ENCODE data around the gene RPS15.
"Not testable (repeated sequence)": the region's sequence is repeated elsewhere in the genome, so short reads cannot be mapped to it uniquely, and the experiment has no call there.

The RPS15 gene

GRCh38 chr19:1418951-1419738, 19.1 kb upstream of the RPS15 start:
- H3K4me3 ChIP-seq (ENCODE audit: low read depth, low read length) = no peak overlapping the region

GRCh38 chr19:1420085-1420484, 18.1 kb upstream of the RPS15 start:
- not testable (repeated sequence) for H3K4me3 ChIP-seq (ENCODE audit: low read depth, low read length)

GRCh38 chr19:1420590-1420989, 17.6 kb upstream of the RPS15 start:
- no peak overlapping the region for H3K4me3 ChIP-seq (ENCODE audit: low read depth, low read length)

GRCh38 chr19:1421218-1421957, 16.8 kb upstream of the RPS15 start:
- no peak overlapping the region for H3K4me3 ChIP-seq (ENCODE audit: low read depth, low read length)

GRCh38 chr19:1421958-1422305, 16.3 kb upstream of the RPS15 start:
- no peak overlapping the region for H3K4me3 ChIP-seq (ENCODE audit: low read depth, low read length)

GRCh38 chr19:1422360-1422759, 15.8 kb upstream of the RPS15 start:
- H3K4me3 ChIP-seq (ENCODE audit: low read depth, low read length) = no peak overlapping the region

GRCh38 chr19:1422943-1423342, 15.3 kb upstream of the RPS15 start:
- no peak overlapping the region for H3K4me3 ChIP-seq (ENCODE audit: low read depth, low read length)

- H3K4me3 ChIP-seq (ENCODE audit: low read depth, low read length) = no peak overlapping the region
Measured at GRCh38 chr19:1423436-1424191, 14.6 kb upstream of the RPS15 start.

GRCh38 chr19:1424192-1424955, 13.8 kb upstream of the RPS15 start:
- no peak overlapping the region for H3K4me3 ChIP-seq (ENCODE audit: low read depth, low read length)

GRCh38 chr19:1425102-1425837, 12.9 kb upstream of the RPS15 start:
- H3K4me3 ChIP-seq (ENCODE audit: low read depth, low read length) = no peak overlapping the region

- H3K4me3 ChIP-seq (ENCODE audit: low read depth, low read length) = no peak overlapping the region
Measured at GRCh38 chr19:1425902-1426301, 12.3 kb upstream of the RPS15 start.

- no peak overlapping the region for H3K4me3 ChIP-seq (ENCODE audit: low read depth, low read length)
Measured at GRCh38 chr19:1426736-1427135, 11.5 kb upstream of the RPS15 start.

- H3K4me3 ChIP-seq (ENCODE audit: low read depth, low read length) = no peak overlapping the region
Measured at GRCh38 chr19:1427221-1427920, 10.8 kb upstream of the RPS15 start.

GRCh38 chr19:1428738-1429391, 9.3 kb upstream of the RPS15 start:
- H3K4me3 ChIP-seq (ENCODE audit: low read depth, low read length) = no peak overlapping the region

- H3K4me3 ChIP-seq (ENCODE audit: low read depth, low read length) = no peak overlapping the region
Measured at GRCh38 chr19:1429750-1430149, 8.4 kb upstream of the RPS15 start.

GRCh38 chr19:1430246-1430645, 8.0 kb upstream of the RPS15 start:
- no peak overlapping the region for H3K4me3 ChIP-seq (ENCODE audit: low read depth, low read length)

- no peak overlapping the region for H3K4me3 ChIP-seq (ENCODE audit: low read depth, low read length)
Measured at GRCh38 chr19:1431759-1432506, 6.3 kb upstream of the RPS15 start.

GRCh38 chr19:1432507-1432887, 5.7 kb upstream of the RPS15 start:
- no peak overlapping the region for H3K4me3 ChIP-seq (ENCODE audit: low read depth, low read length)
